HL-60 (cell line): ENCODE data around the gene EPS15.

Experiments used
- DNase-seq, 2 experiments: peaks; one replicate each; pipeline ENCODE4 v3.0.0-alpha.2; 2010 to 2020; ENCODE audit warnings: low read depth in 1 of 2, low spot score in 1 of 2
- H3K27ac ChIP-seq: fragments of 250-450 bp; sonication (Bioruptor Pico); replicated peaks from 2 replicates; pipeline ENCODE4 v1.5.1; 2020; ENCODE audit warnings: mild to moderate bottlenecking, moderate library complexity
- H3K27me3 ChIP-seq: fragments of 250-450 bp; sonication (Bioruptor Pico); 2 replicates; pipeline ENCODE4 v1.5.1; 2021; ENCODE audit warnings: mild to moderate bottlenecking, moderate library complexity; ENCODE audit not compliant: insufficient read depth, poor library complexity, severe bottlenecking
- H3K4me3 ChIP-seq: replicated peaks from 2 replicates; pipeline ENCODE4 v1.5.1; 2011; ENCODE audit warnings: mild to moderate bottlenecking, control low read depth, low read length; ENCODE audit not compliant: insufficient read depth
- GABPA ChIP-seq: IDR thresholded peaks from 2 replicates; pipeline ENCODE4 v1.6.1; 2012; ENCODE audit warnings: low read depth
- POLR2AphosphoS5 ChIP-seq: IDR thresholded peaks from 2 replicates; pipeline ENCODE4 v1.6.1; 2012; ENCODE audit warnings: low read depth
- REST ChIP-seq: IDR thresholded peaks from 2 replicates; pipeline ENCODE4 v1.6.1; 2012; ENCODE audit warnings: low read depth; ENCODE audit not compliant: insufficient replicate concordance
- SPI1 ChIP-seq: IDR thresholded peaks from 2 replicates; pipeline ENCODE4 v1.6.1; 2012; ENCODE audit warnings: low read depth, mild to moderate bottlenecking, borderline replicate concordance
- TF ChIP-seq, protein P1 (sequence below): IDR thresholded peaks from one replicate; pipeline ENCODE4 v1.5.1; 2011; ENCODE audit warnings: low read length, control low read depth, inconsistent platforms; ENCODE audit not compliant: insufficient read depth

The EPS15 gene

DNA sequence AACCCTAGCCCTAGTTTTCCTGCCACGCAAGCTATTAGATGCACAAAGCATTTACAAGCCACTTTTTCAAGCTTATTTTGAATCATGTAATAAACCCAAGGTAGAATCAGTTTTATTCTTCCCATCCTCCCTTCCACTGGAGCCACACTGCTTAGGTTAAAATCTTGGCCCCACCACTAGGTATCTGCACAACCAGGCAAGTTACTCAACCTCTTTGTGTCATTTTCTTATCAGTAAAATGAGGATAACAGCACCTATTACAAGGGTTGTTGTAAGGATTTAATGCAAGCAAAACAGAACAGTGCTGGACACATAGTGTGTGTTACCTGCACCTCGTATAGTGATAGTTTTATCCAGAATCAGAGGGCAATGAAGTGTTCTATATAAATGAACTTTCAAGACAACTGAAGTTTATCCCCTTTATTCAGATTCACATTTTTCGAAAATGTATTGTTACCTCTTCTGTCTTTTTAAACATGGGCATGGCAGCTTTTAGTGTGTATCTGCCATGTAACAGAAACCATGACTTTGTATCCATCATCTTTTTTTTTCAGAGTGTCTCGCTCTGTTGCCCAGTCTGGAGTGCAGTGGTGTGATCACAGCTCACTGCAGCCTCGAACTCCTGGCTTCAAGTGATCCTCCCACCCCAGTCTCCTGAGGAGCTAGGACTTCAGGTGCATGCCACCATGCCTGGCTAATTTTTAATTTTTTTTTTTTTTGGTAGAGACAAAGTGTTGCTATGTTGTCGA is 171.5 kb downstream of the EPS15 start:
- no peak overlapping the region for H3K27ac ChIP-seq
- TF ChIP-seq SPI1 (no peak), REST (no peak), GABPA (no peak)
- H3K27me3 ChIP-seq = peaks cover 17% of the 10 kb centered on the region
- H3K4me3 ChIP-seq = no peak overlapping the region
- DNase-seq = no peak

DNA sequence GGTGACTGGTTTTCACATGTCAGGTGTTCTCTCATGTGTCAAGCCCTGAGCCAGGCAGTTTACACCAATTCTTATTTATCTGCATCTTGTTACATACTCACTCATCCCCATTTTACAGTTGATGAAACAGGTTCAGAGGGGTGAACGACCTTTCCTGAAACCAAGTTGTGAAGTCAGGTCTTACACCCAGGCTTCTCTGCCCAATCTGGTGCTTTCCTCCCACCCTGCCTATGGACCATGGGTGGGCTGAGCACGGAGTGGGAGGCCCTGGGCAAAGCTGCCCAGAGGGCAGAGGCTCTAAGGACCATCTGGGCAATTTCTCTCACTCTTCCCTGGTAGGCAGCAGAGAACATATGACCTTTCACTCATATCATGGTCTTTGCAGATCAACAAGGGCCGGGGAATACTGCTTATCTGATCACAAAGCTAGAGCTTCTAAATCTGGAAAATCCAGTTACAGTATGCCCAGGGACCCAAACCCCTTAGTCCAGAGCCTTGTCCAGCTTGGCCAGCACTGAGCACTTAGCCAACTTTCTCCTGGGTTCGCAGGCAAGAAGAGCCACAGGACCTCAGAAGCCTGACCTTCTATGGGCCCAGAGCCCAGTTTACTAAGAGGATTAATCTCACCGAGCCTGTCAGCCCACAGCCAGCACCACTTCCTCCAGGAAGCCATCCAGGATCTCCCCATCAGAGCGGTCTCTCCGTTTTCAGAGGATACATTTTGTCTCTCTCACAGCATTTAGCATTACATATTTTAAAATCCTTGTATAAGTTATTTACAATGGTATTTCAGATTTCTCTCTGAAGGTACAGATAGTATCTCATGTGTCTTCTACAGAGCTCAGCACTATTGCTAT is 172.8 kb downstream of the EPS15 start:
- DNase-seq = no peak
- H3K4me3 ChIP-seq = no peak overlapping the region
- no peak overlapping the region for H3K27ac ChIP-seq
- H3K27me3 ChIP-seq = peaks cover 17% of the 10 kb centered on the region
- TF ChIP-seq, protein P1, sequence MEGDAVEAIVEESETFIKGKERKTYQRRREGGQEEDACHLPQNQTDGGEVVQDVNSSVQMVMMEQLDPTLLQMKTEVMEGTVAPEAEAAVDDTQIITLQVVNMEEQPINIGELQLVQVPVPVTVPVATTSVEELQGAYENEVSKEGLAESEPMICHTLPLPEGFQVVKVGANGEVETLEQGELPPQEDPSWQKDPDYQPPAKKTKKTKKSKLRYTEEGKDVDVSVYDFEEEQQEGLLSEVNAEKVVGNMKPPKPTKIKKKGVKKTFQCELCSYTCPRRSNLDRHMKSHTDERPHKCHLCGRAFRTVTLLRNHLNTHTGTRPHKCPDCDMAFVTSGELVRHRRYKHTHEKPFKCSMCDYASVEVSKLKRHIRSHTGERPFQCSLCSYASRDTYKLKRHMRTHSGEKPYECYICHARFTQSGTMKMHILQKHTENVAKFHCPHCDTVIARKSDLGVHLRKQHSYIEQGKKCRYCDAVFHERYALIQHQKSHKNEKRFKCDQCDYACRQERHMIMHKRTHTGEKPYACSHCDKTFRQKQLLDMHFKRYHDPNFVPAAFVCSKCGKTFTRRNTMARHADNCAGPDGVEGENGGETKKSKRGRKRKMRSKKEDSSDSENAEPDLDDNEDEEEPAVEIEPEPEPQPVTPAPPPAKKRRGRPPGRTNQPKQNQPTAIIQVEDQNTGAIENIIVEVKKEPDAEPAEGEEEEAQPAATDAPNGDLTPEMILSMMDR = no peak
- TF ChIP-seq GABPA = no peak

GRCh38 chr1:51345300-51345687 is 173.8 kb downstream of the EPS15 start:
- H3K27ac ChIP-seq = no peak overlapping the region
- no peak for DNase-seq
- no peak overlapping the region for H3K4me3 ChIP-seq
- peaks cover 17% of the 10 kb centered on the region for H3K27me3 ChIP-seq
- TF ChIP-seq, protein P1 = no peak
- TF ChIP-seq REST (no peak), POLR2AphosphoS5 (no peak), GABPA (no peak), SPI1 (no peak)

DNA sequence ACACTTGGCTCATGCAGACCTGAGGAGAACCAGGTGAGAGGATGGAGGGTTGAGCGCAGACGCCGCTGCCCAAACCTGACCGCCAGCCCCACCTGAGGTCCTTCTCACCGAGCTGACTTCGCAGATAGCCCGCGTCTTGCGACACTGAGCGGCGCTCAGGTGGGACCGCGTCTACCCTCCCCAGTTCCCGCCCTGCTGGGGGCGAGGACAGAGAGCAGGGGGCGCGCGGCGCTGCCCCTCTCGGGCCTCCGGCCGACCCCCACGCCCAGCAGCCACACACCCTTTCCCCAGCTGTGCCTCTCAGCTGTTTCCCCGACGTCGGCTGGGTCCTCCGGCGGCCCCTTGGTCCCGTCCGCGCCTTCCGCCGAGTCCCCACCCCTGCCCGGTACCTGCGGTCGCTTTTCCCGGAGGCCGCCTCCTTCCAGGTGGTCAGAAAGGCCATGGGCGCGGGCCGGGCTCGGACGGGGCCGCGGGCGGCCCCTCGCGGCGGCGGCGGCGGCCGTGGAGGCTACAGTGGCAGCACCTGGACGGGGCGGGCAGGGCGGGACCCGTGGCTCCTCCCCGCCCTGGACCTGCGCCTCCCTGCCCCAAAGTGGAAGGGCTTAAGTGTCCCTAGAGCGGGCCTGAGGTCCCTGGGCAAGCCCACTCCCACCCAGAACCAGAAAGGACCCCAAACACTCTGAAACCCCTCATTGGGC is 174.3 kb downstream of the EPS15 start:
- Histone ChIP-seq H3K27me3 (peaks cover 17% of the 10 kb centered on the region), H3K4me3 (peak overlapping the region; percentile 17; the same call in 1 of the 2 replicates), H3K27ac (no peak overlapping the region)
- TF ChIP-seq REST = no peak
- no peak for TF ChIP-seq POLR2AphosphoS5
- TF ChIP-seq, protein P1 = no peak
- TF ChIP-seq SPI1 = no peak
- TF ChIP-seq GABPA = no peak
- no peak for DNase-seq
